ENCODE results near the gene ATP8A1. TPM values are rescaled to one million over a fixed set of nuclear protein-coding genes. Genes with fewer than 3 reads are reported as not detected.

The ATP8A1 gene
- total RNA-seq, 1 donor from 2014 or later, result 2.4 TPM

GRCh38 chr4:42501624-42502401 lies 155.1 kb downstream of the ATP8A1 start:
- DNase-seq (ENCODE audit: extremely low spot score, unreplicated experiment), result no peak
- no peak for TF ChIP-seq CTCF (IDR thresholded peaks at IDR 0.05)
- Mint-ChIP-seq H3K4me1 (ENCODE audit: unreplicated experiment) (peaks cover 15% of the 10 kb centered on the region), H3K27me3 (ENCODE audit: unreplicated experiment) (no peaks in the 10 kb centered on the region), H3K27ac (ENCODE audit: unreplicated experiment) (no peak overlapping the region), H3K4me3 (ENCODE audit: unreplicated experiment) (no peak overlapping the region), H3K9me3 (ENCODE audit: unreplicated experiment) (no peaks in the 10 kb centered on the region), H3K36me3 (ENCODE audit: unreplicated experiment) (no peaks in the 10 kb centered on the region)

DNA sequence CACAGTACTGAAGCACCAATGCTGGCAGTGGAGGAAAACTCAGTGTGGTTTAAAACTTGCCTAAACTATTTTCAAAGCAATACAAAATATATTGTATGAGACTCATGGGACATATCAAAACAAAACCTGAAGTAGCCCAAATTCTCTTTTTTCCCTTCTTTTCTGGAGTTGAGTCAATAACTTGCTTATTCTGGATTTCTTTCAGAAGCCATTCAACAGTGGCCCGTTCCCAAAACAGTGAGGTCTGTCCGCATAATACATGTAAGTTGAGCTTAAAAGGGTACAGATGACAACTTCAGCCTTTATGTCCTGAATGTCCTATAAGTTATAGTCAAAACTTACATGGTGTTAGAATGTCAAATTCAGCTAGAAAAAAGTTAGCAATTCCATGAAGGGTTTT lies 158.9 kb downstream of the ATP8A1 start:
- DNase-seq (ENCODE audit: extremely low spot score, unreplicated experiment), result no peak
- Mint-ChIP-seq H3K4me3 (ENCODE audit: unreplicated experiment) (no peak overlapping the region), H3K27me3 (ENCODE audit: unreplicated experiment) (no peaks in the 10 kb centered on the region), H3K27ac (ENCODE audit: unreplicated experiment) (no peak overlapping the region), H3K4me1 (ENCODE audit: unreplicated experiment) (peaks cover 15% of the 10 kb centered on the region), H3K9me3 (ENCODE audit: unreplicated experiment) (no peaks in the 10 kb centered on the region), H3K36me3 (ENCODE audit: unreplicated experiment) (no peaks in the 10 kb centered on the region)
- TF ChIP-seq CTCF (IDR thresholded peaks at IDR 0.05), result no peak

- no peak for DNase-seq (ENCODE audit: extremely low spot score, unreplicated experiment)
- no peak for TF ChIP-seq CTCF (IDR thresholded peaks at IDR 0.05)
- Mint-ChIP-seq H3K4me1 (ENCODE audit: unreplicated experiment) (peaks cover 14% of the 10 kb centered on the region), H3K4me3 (ENCODE audit: unreplicated experiment) (no peak overlapping the region), H3K27ac (ENCODE audit: unreplicated experiment) (no peak overlapping the region), H3K36me3 (ENCODE audit: unreplicated experiment) (no peaks in the 10 kb centered on the region), H3K9me3 (ENCODE audit: unreplicated experiment) (no peaks in the 10 kb centered on the region), H3K27me3 (ENCODE audit: unreplicated experiment) (no peaks in the 10 kb centered on the region)
Measured at GRCh38 chr4:42497142-42497910, 159.6 kb downstream of the ATP8A1 start.

DNA sequence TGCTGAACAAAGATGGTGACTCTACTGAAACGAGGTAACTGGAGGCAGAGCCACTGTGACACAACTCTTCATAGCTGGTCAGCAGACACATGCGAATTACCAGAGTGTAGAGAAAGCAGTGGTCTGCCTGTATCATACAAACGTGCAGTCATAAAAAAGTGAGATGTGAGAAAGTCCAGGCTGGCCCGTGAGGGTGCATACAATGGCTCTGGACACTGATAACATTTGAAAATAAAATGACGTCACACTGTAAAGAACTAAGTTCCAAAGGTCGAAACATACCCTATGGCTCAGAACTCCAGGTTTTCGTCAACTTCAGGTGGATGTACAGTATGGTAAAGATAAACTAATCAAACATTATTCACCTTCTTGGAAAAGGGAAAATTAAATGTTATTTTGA lies 163.9 kb downstream of the ATP8A1 start:
- DNase-seq (ENCODE audit: extremely low spot score, unreplicated experiment), result no peak
- Mint-ChIP-seq H3K27ac (ENCODE audit: unreplicated experiment) (no peak overlapping the region), H3K27me3 (ENCODE audit: unreplicated experiment) (peaks cover 6% of the 10 kb centered on the region), H3K4me3 (ENCODE audit: unreplicated experiment) (no peak overlapping the region), H3K4me1 (ENCODE audit: unreplicated experiment) (peaks cover 11% of the 10 kb centered on the region), H3K9me3 (ENCODE audit: unreplicated experiment) (no peaks in the 10 kb centered on the region), H3K36me3 (ENCODE audit: unreplicated experiment) (no peaks in the 10 kb centered on the region)
- TF ChIP-seq CTCF (IDR thresholded peaks at IDR 0.05), result no peak

DNA sequence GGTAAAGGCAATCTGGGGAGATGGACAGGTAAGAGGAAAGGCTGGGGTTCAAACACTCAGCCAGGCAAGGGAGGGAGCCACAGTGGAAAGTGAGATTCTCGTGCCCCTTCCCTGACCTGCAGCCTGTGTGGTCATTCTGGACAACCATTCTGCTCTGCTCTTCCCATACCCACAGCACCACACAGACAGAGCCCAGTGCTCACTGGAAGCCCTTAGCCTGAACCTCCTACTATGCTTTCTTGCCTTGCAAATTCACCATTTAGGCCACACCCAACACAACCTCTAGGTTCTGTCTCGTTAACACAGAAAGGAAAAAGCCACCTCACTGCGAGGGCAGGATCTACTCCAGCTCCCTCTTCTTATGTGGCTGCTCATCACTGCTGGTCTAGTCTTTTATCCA lies 166.9 kb downstream of the ATP8A1 start:
- peaks cover 19% of the 10 kb centered on the region for H3K4me1 Mint-ChIP-seq (ENCODE audit: unreplicated experiment)
- H3K4me3 Mint-ChIP-seq (ENCODE audit: unreplicated experiment), result no peak overlapping the region
- no peaks in the 10 kb centered on the region for H3K36me3 Mint-ChIP-seq (ENCODE audit: unreplicated experiment)

More for the DNA sequence above, 166.9 kb downstream of the ATP8A1 start:
- Mint-ChIP-seq H3K27ac (ENCODE audit: unreplicated experiment) (no peak overlapping the region), H3K27me3 (ENCODE audit: unreplicated experiment) (peaks cover 6% of the 10 kb centered on the region), H3K9me3 (ENCODE audit: unreplicated experiment) (no peaks in the 10 kb centered on the region)
- TF ChIP-seq CTCF (IDR thresholded peaks at IDR 0.05), result no peak
- no peak for DNase-seq (ENCODE audit: extremely low spot score, unreplicated experiment)

Measured in osteocyte (in vitro differentiated cells).